BLaER1 treated with 17β-estradiol and CSF1 and Interleukin-3, amounts not matched to agents 10 nM and 100 nM (cell line): ENCODE results near the gene ATXN1.
"Not testable (repeated sequence)": the region's sequence is repeated elsewhere in the genome, so short reads cannot be mapped to it uniquely, and the experiment has no call there.

Source experiments
- H3K27ac ChIP-seq, 11 experiments: shearing (Covaris generic); formaldehyde crosslinking; 2 replicates each; pipeline ENCODE4 v1.8.1; 2022
- H3K27me3 ChIP-seq, 11 experiments: shearing (Covaris generic); formaldehyde crosslinking; 2 replicates each; pipeline ENCODE4 v1.8.1; 2022
- H3K36me3 ChIP-seq, 11 experiments: shearing (Covaris generic); formaldehyde crosslinking; 2 replicates each; pipeline ENCODE4 v1.8.1; 2022
- H3K4me1 ChIP-seq, 10 experiments: shearing (Covaris generic); formaldehyde crosslinking; 2 replicates each; pipeline ENCODE4 v1.8.1; 2022
- H3K4me2 ChIP-seq, 11 experiments: shearing (Covaris generic); formaldehyde crosslinking; 2 replicates each; pipeline ENCODE4 v1.8.1; 2022
- H3K4me3 ChIP-seq, 10 experiments: shearing (Covaris generic); formaldehyde crosslinking; 2 replicates each; pipeline ENCODE4 v1.8.1; 2022
- H3K9ac ChIP-seq, 11 experiments: shearing (Covaris generic); formaldehyde crosslinking; 2 replicates each; pipeline ENCODE4 v1.8.1; 2022
- H3K9me3 ChIP-seq, 11 experiments: shearing (Covaris generic); formaldehyde crosslinking; replicated peaks in 1 of 11; 2 replicates each; pipeline ENCODE4 v1.8.1; 2022
- H4K20me1 ChIP-seq, 11 experiments: shearing (Covaris generic); formaldehyde crosslinking; 2 replicates each; pipeline ENCODE4 v1.8.1; 2022
- Cebpa-rat ChIP-seq, 11 experiments: shearing (Covaris generic); IDR thresholded peaks; 2 replicates each; pipeline ENCODE4 v1.8.1; 2022

ATXN1 gene

GRCh38 chr6:16711546-16712254 is 49.6 kb downstream of the ATXN1 start:
- peaks cover 23 to 93% (median 47%) of the 10 kb centered on the region in 10 experiments for H3K4me1 ChIP-seq
- peak overlapping the region in 9 of 11 experiments; percentile 59 to 89 (median 81); a peak in 13 of 22 replicates for H3K9ac ChIP-seq
- H3K4me2 ChIP-seq = peak overlapping the region; percentile 32 to 94 (median 74); a peak in 20 of 22 replicates
- H4K20me1 ChIP-seq = peaks cover 0 to 12% (median 0%) of the 10 kb centered on the region in 11 experiments; a peak in 2 of 22 replicates
- TF ChIP-seq Cebpa-rat (IDR thresholded peaks at IDR 0.05) = no peak
- peak overlapping the region; percentile 50 to 96 (median 86) for H3K27ac ChIP-seq
- no peaks in the 10 kb centered on the region for H3K27me3 ChIP-seq
- H3K9me3 ChIP-seq = no peaks in the 10 kb centered on the region
- peak overlapping the region in 5 of 10 experiments; percentile 38 to 53 (median 42); a peak in 7 of 20 replicates for H3K4me3 ChIP-seq
- 0 out of 22 replicates have a peak, but pooled peaks cover 0 to 4% (median 0%) of the 10 kb centered on the region in 11 experiments for H3K36me3 ChIP-seq

DNA sequence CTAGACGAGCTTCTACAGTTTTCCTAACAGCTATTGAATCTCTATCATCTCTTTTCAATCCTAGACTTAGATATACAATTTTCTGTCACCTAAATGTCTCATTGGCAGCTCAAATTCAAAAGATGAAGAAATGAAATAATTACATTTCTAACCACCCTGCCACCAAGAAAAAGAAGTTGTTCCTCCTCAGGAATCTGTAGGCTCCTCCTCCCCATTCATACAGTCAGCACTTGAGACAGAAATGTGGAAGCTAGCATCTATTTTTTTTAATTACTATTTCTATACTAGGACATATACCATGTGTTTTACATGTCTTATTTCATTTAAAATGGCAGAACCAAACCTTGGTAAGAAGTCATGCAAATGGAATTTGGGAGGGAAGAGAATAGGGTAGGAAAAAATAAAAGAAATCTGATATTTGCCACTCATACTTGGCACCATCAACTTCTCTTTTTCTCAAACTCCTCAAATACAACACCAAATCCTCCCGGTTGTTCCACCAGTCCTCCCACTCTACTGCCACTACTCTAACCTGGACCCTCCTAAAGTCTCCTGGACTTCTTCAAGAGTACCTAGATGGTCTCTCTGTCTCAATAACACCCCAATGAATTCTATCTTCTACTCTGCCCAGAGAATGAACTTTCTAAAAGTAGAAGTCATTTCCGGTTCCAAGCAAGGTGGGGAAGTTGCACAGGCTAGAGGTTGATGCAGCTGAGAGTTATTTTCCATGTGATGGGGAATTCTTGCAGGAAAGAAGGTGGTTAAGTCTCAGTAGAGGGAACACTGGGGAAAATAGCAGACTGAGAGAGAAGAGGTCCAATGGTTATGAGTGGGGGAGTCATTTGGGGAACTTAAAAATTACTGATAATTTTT is 54.1 kb downstream of the ATXN1 start:
- H3K27ac ChIP-seq = peak overlapping the region in 6 of 11 experiments; percentile 21 to 72 (median 47); a peak in 7 of 22 replicates

DNA sequence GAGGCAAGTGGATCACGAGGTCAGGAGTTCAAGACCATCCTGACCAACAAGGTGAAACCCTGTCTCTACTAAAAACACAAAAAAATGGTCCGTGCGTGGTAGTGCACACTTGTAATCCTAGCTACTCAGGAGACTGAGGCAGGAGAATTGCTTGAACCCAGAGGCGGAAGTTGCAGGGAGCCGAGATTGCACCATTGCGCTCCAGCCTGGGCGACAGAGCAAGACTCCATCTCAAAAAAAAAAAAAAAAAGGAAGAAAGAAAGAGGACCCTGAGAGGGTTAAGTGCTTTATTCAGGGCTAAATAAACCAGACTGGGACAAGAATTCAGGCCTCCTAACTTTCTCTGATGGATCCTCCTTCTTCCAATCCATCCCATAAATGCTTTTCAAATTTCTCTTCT is 54.8 kb downstream of the ATXN1 start:
- Histone ChIP-seq H4K20me1 (peaks cover 0 to 46% (median 0%) of the 10 kb centered on the region in 11 experiments; a peak in 6 of 22 replicates), H3K27ac (peak overlapping the region in 3 of 11 experiments; percentile 1 to 72 (median 58); a peak in 4 of 22 replicates), H3K4me2 (peak overlapping the region in 7 of 11 experiments; percentile 50 to 90 (median 76); a peak in 10 of 22 replicates), H3K4me1 (peaks cover 6 to 82% (median 26%) of the 10 kb centered on the region in 10 experiments)
- not testable (repeated sequence) for H3K27me3 ChIP-seq, H3K36me3 ChIP-seq, H3K4me3 ChIP-seq, H3K9me3 ChIP-seq, H3K9ac ChIP-seq

More for the DNA sequence above, 54.1 kb downstream of the ATXN1 start:
- Histone ChIP-seq H3K9me3 (0 out of 22 replicates have a peak, but pooled peaks cover 0 to 5% (median 0%) of the 10 kb centered on the region in 11 experiments), H3K9ac (0 out of 22 replicates have a peak overlapping the region, but pooled peaks of 2 of the 11 experiments have one; percentile 6 to 28), H3K4me2 (peak overlapping the region; percentile 45 to 90 (median 64)), H4K20me1 (peaks cover 0 to 46% (median 0%) of the 10 kb centered on the region in 11 experiments; a peak in 6 of 22 replicates), H3K4me3 (peak overlapping the region in 2 of 10 experiments; percentile 1 to 28; a peak in 1 of 20 replicates), H3K36me3 (no peaks in the 10 kb centered on the region), H3K27me3 (no peaks in the 10 kb centered on the region), H3K4me1 (peaks cover 12 to 87% (median 32%) of the 10 kb centered on the region in 10 experiments)
- no peak for TF ChIP-seq Cebpa-rat (IDR thresholded peaks at IDR 0.05)

- H3K27ac ChIP-seq = no peak overlapping the region
- peaks cover 0 to 50% (median 0%) of the 10 kb centered on the region in 11 experiments; a peak in 6 of 22 replicates for H4K20me1 ChIP-seq
- H3K36me3 ChIP-seq = no peaks in the 10 kb centered on the region
- no peak overlapping the region for H3K4me3 ChIP-seq
- H3K4me2 ChIP-seq = peak overlapping the region in 5 of 11 experiments; percentile 64 to 90 (median 78); a peak in 9 of 22 replicates
- TF ChIP-seq Cebpa-rat (IDR thresholded peaks at IDR 0.05) = no peak
- H3K27me3 ChIP-seq = peaks cover 0 to 2% (median 0%) of the 10 kb centered on the region in 11 experiments; a peak in 2 of 22 replicates
- H3K4me1 ChIP-seq = peaks cover 5 to 82% (median 26%) of the 10 kb centered on the region in 10 experiments
- H3K9ac ChIP-seq = no peak overlapping the region
- 0 out of 22 replicates have a peak, but pooled peaks cover 0 to 5% (median 0%) of the 10 kb centered on the region in 11 experiments for H3K9me3 ChIP-seq
Measured at GRCh38 chr6:16706029-16706428, 55.2 kb downstream of the ATXN1 start.

DNA sequence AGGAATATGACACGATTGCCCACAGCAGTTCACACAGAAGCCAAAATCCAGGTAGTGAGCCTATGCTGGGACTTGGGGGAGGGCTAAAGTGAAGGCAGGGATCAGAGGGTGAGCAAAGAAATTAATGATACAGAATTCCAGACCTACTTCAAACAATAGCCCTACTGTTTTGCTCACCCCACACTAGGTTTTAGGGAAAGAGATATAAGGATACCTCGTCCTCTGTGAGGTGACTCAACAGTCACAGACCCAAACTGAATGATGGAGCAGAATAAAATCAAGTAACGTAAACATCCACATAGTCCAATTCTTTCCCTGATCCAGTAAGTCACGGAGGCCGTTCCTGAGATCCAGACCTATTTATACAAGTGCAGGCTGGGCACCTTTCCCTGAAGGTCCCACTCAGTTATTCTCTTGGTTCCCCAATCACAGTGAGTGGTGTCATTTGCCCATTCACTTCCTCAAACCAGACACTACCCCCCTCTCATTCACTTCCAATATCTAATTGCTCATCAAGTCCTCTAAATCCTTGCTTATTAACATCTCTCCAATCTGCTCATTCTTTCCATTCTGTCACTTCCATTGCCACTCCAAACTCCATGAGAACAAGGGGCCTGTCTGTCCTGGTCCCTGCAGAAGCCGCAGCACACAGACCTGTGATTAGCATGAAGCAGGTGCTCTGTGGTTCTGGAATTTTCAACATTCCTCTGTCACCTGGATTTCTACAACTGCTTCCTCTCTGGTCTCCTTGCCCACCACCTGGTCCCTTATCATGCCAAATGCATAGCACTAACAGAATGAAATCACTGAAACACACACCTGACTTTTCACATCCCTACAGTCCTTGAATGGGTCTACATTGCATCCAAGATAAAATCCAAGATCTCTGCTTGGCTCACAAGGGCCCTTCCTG is 55.9 kb downstream of the ATXN1 start:
- Histone ChIP-seq H3K27me3 (peaks cover 0 to 9% (median 0%) of the 10 kb centered on the region in 11 experiments; a peak in 4 of 22 replicates), H4K20me1 (peaks cover 0 to 56% (median 0%) of the 10 kb centered on the region in 11 experiments; a peak in 7 of 22 replicates), H3K4me3 (no peak overlapping the region), H3K9ac (0 out of 22 replicates have a peak overlapping the region, but pooled peaks of 2 of the 11 experiments have one; percentile 0 to 28), H3K9me3 (0 out of 22 replicates have a peak, but pooled peaks cover 0 to 5% (median 0%) of the 10 kb centered on the region in 11 experiments), H3K27ac (peak overlapping the region in 1 of 11 experiments; percentile 11; a peak in 1 of 22 replicates), H3K36me3 (no peaks in the 10 kb centered on the region), H3K4me2 (peak overlapping the region in 5 of 11 experiments; percentile 12 to 90 (median 71); a peak in 10 of 22 replicates), H3K4me1 (peaks cover 7 to 82% (median 32%) of the 10 kb centered on the region in 10 experiments)
- TF ChIP-seq Cebpa-rat (IDR thresholded peaks at IDR 0.05) = no peak

DNA sequence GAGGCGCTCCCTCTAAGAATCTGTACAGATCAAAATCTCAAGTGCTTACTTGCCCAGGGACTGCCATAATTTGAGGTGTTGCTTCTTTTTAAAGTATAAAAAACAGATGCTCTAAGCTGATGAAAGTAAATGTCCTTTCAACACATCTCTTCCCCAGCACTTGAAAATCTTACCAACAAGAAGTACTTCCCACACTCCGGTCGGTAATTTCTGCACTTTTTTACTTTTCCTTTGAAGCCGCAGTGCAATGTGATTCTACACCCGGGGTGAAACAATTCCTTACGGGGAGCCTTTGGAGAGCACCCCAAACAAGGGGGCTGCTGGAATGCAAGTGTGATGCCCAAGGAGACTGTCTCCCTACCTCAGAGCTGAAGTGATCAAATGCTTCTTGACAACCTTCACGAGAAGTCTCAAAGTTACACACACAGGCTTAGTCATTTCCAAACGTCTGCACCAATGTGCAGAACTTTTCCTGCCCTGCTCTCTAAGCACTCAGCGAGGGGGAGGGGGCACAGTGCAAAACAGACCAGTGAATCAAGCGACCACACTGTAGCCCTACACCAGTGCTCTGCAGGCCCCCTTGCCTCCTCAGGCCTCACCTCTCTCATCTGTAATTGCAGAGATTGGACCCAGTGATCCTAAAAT is 56.7 kb downstream of the ATXN1 start:
- peak overlapping the region in 1 of 11 experiments; percentile 11; a peak in 1 of 22 replicates for H3K27ac ChIP-seq
- TF ChIP-seq Cebpa-rat (IDR thresholded peaks at IDR 0.05) = no peak
- H3K4me3 ChIP-seq = no peak overlapping the region
- H3K9ac ChIP-seq = peak overlapping the region in 2 of 11 experiments; percentile 0 to 28; a peak in 1 of 22 replicates
- H3K4me1 ChIP-seq = peaks cover 7 to 83% (median 35%) of the 10 kb centered on the region in 10 experiments
- 0 out of 22 replicates have a peak, but pooled peaks cover 0 to 5% (median 0%) of the 10 kb centered on the region in 11 experiments for H3K9me3 ChIP-seq
- peaks cover 0 to 64% (median 0%) of the 10 kb centered on the region in 11 experiments; a peak in 7 of 22 replicates for H4K20me1 ChIP-seq
- H3K27me3 ChIP-seq = peaks cover 0 to 11% (median 0%) of the 10 kb centered on the region in 11 experiments; a peak in 5 of 22 replicates
- H3K4me2 ChIP-seq = peak overlapping the region in 5 of 11 experiments; percentile 12 to 90 (median 71); a peak in 10 of 22 replicates
- no peaks in the 10 kb centered on the region for H3K36me3 ChIP-seq

DNA sequence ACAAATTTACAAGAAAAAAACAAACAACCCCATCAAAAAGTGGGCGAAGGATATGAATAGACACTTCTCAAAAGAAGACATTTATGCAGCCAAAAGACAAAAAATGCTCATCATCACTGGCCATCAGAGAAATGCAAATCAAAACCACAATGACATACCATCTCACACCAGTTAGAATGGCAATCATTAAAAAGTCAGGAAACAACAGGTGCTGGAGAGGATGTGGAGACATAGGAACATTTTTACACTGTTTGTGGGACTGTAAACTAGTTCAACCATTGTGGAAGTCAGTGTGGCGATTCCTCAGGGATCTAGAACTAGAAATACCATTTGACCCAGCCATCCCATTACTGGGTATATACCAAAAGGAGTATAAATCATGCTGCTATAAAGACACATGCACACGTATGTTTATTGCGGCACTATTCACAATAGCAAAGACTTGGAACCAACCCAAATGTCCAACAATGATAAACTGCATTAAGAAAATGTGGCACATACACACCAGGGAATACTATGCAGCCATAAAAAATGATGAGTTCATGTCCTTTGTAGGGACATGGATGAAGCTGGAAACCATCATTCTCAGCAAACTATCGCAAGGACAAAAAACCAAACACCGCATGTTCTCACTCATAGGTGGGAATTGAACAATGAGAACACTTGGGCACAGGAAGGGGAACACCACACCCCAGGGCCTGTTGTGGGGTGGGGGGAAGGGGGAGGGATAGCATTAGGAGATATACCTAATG is 58.5 kb downstream of the ATXN1 start:
- not testable (repeated sequence) for H3K9ac ChIP-seq, H3K4me2 ChIP-seq, H3K27ac ChIP-seq, H3K36me3 ChIP-seq, H3K4me3 ChIP-seq, H3K9me3 ChIP-seq
- H3K27me3 ChIP-seq = peaks cover 0 to 11% (median 0%) of the 10 kb centered on the region in 11 experiments; a peak in 5 of 22 replicates
- peaks cover 0 to 78% (median 0%) of the 10 kb centered on the region in 11 experiments; a peak in 7 of 22 replicates for H4K20me1 ChIP-seq
- H3K4me1 ChIP-seq = peaks cover 7 to 82% (median 35%) of the 10 kb centered on the region in 10 experiments
